MCF 10A (cell line): Measurements from ENCODE around the gene MTA3. TPM values are rescaled to one million over a fixed set of nuclear protein-coding genes. Genes with fewer than 3 reads are reported as not detected.

Experiments used
- BruUV-seq: library from RNA; stranded (reverse); fragments of 400-500 nt; replicated peaks from 2 replicates; lab custom pipeline; 2021; lab: Mats Ljungman, UMichigan
- CTCF ChIA-PET: fragments of 300-600 bp; sonication (Branson Sonifier 250); formaldehyde crosslinking; extraction: SDS; loops from one replicate; lab custom pipeline; 2021; ENCODE audit warnings: antibody characterized with exemption, inconsistent platforms; lab: Yijun Ruan, JAX
- POLR2A ChIA-PET: fragments of 300-600, 350-650 bp; sonication (Branson Sonifier 250); formaldehyde crosslinking; extraction: SDS; loops from one replicate; lab custom pipeline; 2020; ENCODE audit warnings: antibody characterized with exemption, inconsistent platforms; lab: Yijun Ruan, JAX
- DNase-seq: peaks from one replicate; pipeline ENCODE4 v3.0.0-alpha.2; 2018; ENCODE audit not compliant: unreplicated experiment
- H3K27ac Mint-ChIP-seq: one replicate; pipeline ENCODE4 v1.8.0; 2022; ENCODE audit warnings: mild to moderate bottlenecking, low read depth, mixed read lengths; ENCODE audit not compliant: unreplicated experiment
- H3K27me3 Mint-ChIP-seq: one replicate; pipeline ENCODE4 v1.8.0; 2022; ENCODE audit warnings: mixed read lengths; ENCODE audit not compliant: insufficient read depth, unreplicated experiment
- H3K36me3 Mint-ChIP-seq: one replicate; pipeline ENCODE4 v1.8.0; 2022; ENCODE audit warnings: mild to moderate bottlenecking, moderate library complexity, mixed read lengths; ENCODE audit not compliant: insufficient read depth, unreplicated experiment
- H3K4me1 Mint-ChIP-seq: one replicate; pipeline ENCODE4 v1.8.0; 2022; ENCODE audit warnings: mixed read lengths; ENCODE audit not compliant: insufficient read depth, unreplicated experiment
- H3K4me3 Mint-ChIP-seq: one replicate; pipeline ENCODE4 v1.8.0; 2022; ENCODE audit warnings: mild to moderate bottlenecking, moderate library complexity, mixed read lengths; ENCODE audit not compliant: unreplicated experiment
- H3K9me3 Mint-ChIP-seq: one replicate; pipeline ENCODE4 v1.8.0; 2022; ENCODE audit warnings: mixed read lengths; ENCODE audit not compliant: unreplicated experiment
- intact Hi-C: fragments of 100-400 bp; cut with micrococcal nuclease; formaldehyde crosslinking; loops from 2 replicates; pipeline ENCODE4 v1.14.1; 2022
- total RNA-seq: library from RNA; stranded (reverse); gene quantifications from 2 replicates; pipeline ENCODE4 v1.2.3, GENCODE V29; 2022
- TF ChIP-seq, protein P1 (sequence below): fragments of 200-600 bp; IDR thresholded peaks from one replicate; pipeline ENCODE4 v1.8.0; 2022; ENCODE audit warnings: antibody characterized with exemption, mild to moderate bottlenecking; ENCODE audit not compliant: unreplicated experiment

MTA3 gene
- total RNA-seq, 1 experiment from 2014 or later = 41.4 TPM

- TF ChIP-seq, protein P1, sequence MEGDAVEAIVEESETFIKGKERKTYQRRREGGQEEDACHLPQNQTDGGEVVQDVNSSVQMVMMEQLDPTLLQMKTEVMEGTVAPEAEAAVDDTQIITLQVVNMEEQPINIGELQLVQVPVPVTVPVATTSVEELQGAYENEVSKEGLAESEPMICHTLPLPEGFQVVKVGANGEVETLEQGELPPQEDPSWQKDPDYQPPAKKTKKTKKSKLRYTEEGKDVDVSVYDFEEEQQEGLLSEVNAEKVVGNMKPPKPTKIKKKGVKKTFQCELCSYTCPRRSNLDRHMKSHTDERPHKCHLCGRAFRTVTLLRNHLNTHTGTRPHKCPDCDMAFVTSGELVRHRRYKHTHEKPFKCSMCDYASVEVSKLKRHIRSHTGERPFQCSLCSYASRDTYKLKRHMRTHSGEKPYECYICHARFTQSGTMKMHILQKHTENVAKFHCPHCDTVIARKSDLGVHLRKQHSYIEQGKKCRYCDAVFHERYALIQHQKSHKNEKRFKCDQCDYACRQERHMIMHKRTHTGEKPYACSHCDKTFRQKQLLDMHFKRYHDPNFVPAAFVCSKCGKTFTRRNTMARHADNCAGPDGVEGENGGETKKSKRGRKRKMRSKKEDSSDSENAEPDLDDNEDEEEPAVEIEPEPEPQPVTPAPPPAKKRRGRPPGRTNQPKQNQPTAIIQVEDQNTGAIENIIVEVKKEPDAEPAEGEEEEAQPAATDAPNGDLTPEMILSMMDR = no peak
- Mint-ChIP-seq H3K27ac (no peak overlapping the region), H3K4me3 (no peak overlapping the region), H3K27me3 (no peaks in the 10 kb centered on the region), H3K36me3 (peaks cover 4% of the 10 kb centered on the region), H3K9me3 (no peaks in the 10 kb centered on the region), H3K4me1 (peaks cover 6% of the 10 kb centered on the region)
- intact Hi-C loops = no loop called here
- ChIA-PET POLR2A (no interaction called here), CTCF (no interaction called here)
- no TSS peak for BruUV-seq
- DNase-seq = no peak
Measured at GRCh38 chr2:42756966-42757513, 188.6 kb downstream of the MTA3 start.

DNA sequence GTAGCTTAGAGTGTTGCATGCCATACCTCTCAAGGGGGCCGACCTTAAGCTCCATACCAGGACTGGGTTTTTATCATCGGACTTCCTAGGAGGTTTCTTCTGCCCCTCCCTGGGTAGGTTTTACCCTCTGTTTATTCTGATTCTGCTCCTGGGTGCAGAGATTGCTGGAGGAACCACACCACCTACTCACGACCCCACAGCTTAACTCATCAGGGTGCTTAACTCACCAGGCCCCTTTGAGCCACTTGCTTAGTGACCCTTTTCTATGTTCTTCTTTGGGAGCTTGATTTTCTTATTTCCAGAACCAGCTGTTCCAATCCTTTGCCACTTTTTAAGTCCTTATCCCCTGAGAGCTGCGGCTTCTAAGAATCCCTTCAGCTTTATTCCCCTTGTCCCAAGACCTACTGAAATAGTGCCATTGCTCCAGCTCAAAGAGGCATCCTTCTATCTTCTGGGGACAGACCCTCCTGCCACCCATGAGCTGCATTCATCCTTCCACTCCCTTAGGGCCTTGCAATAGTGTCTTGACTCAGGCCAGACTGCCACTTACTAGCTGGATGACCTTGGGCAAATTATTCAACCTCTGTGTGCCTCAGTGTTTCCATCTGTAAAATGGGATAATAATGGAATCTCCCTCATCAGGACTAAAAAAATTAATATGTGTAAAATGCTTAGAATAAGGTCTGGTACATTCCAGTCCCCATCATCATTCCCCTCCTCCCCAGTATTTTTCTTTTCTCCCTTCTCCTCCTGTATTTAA lies 189.7 kb downstream of the MTA3 start:
- TF ChIP-seq, protein P1 = no peak
- peaks cover 4% of the 10 kb centered on the region for H3K36me3 Mint-ChIP-seq
- H3K4me1 Mint-ChIP-seq = peaks cover 6% of the 10 kb centered on the region
- H3K4me3 Mint-ChIP-seq = no peak overlapping the region
- ChIA-PET CTCF (interaction anchor here (0.6 to 1.1 kb wide), 3 partner anchors 16 to 96 kb away, joined by 3 to 6 read pairs (median 3); no protein-coding TSS in a partner anchor), POLR2A (no interaction called here)
- BruUV-seq = no TSS peak
- no peak for DNase-seq
- H3K27me3 Mint-ChIP-seq = no peaks in the 10 kb centered on the region
- H3K27ac Mint-ChIP-seq = no peak overlapping the region
- intact Hi-C loops = no loop called here
- no peaks in the 10 kb centered on the region for H3K9me3 Mint-ChIP-seq

- TF ChIP-seq, protein P1 = no peak
- DNase-seq = no peak
- Mint-ChIP-seq H3K4me3 (no peak overlapping the region), H3K9me3 (no peaks in the 10 kb centered on the region), H3K27me3 (no peaks in the 10 kb centered on the region), H3K27ac (no peak overlapping the region), H3K4me1 (peaks cover 6% of the 10 kb centered on the region), H3K36me3 (peaks cover 4% of the 10 kb centered on the region)
- CTCF ChIA-PET = interaction anchor here (1.0 to 1.1 kb wide), 2 partner anchors 16 to 18 kb away, joined by 3 read pairs; no protein-coding TSS in a partner anchor
- POLR2A ChIA-PET = no interaction called here
- no TSS peak for BruUV-seq
- intact Hi-C loops = no loop called here
Measured at GRCh38 chr2:42758751-42759150, 190.3 kb downstream of the MTA3 start.

DNA sequence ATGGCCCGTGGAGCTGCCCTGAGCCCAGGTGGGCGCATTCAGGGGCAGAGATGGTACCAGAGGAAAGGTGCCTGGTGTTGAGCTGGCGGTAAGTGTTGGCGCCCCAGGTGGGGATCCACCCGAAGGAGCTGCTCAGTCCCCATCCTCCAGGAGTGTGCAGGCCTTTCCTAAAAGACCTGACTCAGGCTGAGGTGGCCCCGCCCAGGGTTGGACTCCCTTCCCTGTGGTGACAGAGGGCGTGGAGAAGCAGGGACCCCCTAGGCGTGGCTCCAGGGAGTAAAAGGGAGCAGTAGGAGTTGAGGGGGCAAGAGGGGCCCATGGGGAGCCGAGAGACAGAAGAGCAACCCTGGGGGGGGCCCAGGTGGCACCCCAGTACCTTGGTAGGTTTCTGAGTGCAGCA lies 193.1 kb downstream of the MTA3 start:
- CTCF ChIA-PET = no interaction called here
- no peak for DNase-seq
- no peak overlapping the region for H3K4me3 Mint-ChIP-seq
- intact Hi-C loops = no loop called here
- POLR2A ChIA-PET = no interaction called here
- BruUV-seq = no TSS peak
- peak overlapping the region; percentile 32 for H3K27ac Mint-ChIP-seq
- no peaks in the 10 kb centered on the region for H3K9me3 Mint-ChIP-seq
- no peaks in the 10 kb centered on the region for H3K36me3 Mint-ChIP-seq
- peaks cover 6% of the 10 kb centered on the region for H3K4me1 Mint-ChIP-seq
- TF ChIP-seq, protein P1 = no peak
- H3K27me3 Mint-ChIP-seq = no peaks in the 10 kb centered on the region
